Testis (tissue), 2 donors: ENCODE data around the gene FBXO7.

Source experiments
- POLR2A ChIP-seq: fragments of 450-650 bp; IDR thresholded peaks from one replicate; pipeline ENCODE4 v1.6.1; 2017; ENCODE audit warnings: antibody characterized with exemption, mild to moderate bottlenecking, moderate library complexity
- TF ChIP-seq, protein P1 (sequence below), 3 experiments: fragments of 450-650 bp in 2 of 3; fragments of 200-600 bp in 1 of 3; sonication (generic) in 1 of 3; IDR thresholded peaks; one replicate each; pipeline ENCODE4 v1.5.1; 2016 to 2019; ENCODE audit warnings: antibody characterized with exemption in 3 of 3, mild to moderate bottlenecking in 2 of 3, moderate library complexity in 1 of 3

DNA sequence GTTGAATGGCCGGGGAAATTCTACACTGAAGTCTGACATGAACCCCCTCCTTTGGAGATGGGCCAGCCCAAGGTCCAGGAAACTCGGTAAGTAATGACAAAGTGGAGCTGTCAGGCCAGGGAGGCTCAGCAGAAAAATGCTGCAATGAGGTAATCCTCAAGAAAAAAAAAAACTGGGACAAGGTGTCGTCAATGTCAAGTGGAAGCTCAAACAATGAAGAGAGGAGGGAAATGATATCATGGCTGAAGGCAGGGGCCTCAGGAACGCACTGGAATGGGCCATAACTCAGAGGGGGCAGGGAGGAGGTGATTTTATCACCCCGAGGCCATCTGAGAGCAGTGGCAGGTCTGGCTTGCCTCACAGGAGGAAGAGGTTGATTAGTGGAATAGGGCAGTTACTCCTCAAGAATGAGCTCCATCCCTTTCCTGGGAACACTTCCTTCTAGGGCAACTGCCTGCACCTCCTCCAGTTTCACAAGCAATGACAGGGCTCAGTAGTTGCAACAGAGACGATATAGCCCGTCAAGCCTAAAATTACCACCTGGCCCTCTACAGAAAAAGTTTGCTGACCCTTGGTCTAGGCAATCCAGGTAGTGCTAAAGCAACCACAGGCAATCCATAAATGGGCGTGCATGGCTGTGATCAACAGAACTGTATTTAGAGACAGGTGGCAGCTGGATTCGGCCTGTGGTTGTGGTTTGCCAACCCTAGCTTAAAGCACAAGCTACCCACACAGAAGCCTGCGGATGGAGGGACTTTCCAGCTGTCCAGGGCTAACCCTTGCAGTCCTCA is 65.2 kb downstream of the FBXO7 start:
- TF ChIP-seq, protein P1, sequence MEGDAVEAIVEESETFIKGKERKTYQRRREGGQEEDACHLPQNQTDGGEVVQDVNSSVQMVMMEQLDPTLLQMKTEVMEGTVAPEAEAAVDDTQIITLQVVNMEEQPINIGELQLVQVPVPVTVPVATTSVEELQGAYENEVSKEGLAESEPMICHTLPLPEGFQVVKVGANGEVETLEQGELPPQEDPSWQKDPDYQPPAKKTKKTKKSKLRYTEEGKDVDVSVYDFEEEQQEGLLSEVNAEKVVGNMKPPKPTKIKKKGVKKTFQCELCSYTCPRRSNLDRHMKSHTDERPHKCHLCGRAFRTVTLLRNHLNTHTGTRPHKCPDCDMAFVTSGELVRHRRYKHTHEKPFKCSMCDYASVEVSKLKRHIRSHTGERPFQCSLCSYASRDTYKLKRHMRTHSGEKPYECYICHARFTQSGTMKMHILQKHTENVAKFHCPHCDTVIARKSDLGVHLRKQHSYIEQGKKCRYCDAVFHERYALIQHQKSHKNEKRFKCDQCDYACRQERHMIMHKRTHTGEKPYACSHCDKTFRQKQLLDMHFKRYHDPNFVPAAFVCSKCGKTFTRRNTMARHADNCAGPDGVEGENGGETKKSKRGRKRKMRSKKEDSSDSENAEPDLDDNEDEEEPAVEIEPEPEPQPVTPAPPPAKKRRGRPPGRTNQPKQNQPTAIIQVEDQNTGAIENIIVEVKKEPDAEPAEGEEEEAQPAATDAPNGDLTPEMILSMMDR (IDR thresholded peaks at IDR 0.05), result no peak
- TF ChIP-seq POLR2A, result no peak
